ENCODE results near the gene DGCR2.

DNA sequence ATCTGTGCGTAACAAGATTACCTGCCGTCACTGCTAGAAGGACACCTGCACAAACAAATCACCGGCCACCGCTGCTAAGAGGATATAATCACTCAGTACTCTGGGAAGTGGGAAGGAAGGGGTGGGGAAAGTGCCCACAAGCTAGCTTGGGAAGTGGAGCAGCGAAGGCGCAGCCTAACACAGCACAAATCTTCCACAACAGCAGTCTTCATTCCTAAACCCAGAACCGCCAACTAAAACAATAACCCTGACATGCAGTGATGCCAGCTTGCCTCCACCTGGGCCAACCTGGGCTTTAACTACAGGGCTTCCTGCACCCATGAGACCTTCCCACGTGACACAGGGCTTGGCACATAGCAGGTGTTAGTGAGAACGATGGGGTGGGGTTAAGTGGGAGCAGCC, 5.1 kb downstream of the DGCR2 start:
- no peak for TF ChIP-seq EZH2 (IDR thresholded peaks at IDR 0.05)
- TF ChIP-seq, protein P1, sequence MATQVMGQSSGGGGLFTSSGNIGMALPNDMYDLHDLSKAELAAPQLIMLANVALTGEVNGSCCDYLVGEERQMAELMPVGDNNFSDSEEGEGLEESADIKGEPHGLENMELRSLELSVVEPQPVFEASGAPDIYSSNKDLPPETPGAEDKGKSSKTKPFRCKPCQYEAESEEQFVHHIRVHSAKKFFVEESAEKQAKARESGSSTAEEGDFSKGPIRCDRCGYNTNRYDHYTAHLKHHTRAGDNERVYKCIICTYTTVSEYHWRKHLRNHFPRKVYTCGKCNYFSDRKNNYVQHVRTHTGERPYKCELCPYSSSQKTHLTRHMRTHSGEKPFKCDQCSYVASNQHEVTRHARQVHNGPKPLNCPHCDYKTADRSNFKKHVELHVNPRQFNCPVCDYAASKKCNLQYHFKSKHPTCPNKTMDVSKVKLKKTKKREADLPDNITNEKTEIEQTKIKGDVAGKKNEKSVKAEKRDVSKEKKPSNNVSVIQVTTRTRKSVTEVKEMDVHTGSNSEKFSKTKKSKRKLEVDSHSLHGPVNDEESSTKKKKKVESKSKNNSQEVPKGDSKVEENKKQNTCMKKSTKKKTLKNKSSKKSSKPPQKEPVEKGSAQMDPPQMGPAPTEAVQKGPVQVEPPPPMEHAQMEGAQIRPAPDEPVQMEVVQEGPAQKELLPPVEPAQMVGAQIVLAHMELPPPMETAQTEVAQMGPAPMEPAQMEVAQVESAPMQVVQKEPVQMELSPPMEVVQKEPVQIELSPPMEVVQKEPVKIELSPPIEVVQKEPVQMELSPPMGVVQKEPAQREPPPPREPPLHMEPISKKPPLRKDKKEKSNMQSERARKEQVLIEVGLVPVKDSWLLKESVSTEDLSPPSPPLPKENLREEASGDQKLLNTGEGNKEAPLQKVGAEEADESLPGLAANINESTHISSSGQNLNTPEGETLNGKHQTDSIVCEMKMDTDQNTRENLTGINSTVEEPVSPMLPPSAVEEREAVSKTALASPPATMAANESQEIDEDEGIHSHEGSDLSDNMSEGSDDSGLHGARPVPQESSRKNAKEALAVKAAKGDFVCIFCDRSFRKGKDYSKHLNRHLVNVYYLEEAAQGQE (IDR thresholded peaks at IDR 0.05; ENCODE audit: low read depth), result no peak
- no peak for TF ChIP-seq CEBPB (IDR thresholded peaks at IDR 0.05; ENCODE audit: low read depth)
- TF ChIP-seq, protein P2, sequence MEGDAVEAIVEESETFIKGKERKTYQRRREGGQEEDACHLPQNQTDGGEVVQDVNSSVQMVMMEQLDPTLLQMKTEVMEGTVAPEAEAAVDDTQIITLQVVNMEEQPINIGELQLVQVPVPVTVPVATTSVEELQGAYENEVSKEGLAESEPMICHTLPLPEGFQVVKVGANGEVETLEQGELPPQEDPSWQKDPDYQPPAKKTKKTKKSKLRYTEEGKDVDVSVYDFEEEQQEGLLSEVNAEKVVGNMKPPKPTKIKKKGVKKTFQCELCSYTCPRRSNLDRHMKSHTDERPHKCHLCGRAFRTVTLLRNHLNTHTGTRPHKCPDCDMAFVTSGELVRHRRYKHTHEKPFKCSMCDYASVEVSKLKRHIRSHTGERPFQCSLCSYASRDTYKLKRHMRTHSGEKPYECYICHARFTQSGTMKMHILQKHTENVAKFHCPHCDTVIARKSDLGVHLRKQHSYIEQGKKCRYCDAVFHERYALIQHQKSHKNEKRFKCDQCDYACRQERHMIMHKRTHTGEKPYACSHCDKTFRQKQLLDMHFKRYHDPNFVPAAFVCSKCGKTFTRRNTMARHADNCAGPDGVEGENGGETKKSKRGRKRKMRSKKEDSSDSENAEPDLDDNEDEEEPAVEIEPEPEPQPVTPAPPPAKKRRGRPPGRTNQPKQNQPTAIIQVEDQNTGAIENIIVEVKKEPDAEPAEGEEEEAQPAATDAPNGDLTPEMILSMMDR (IDR thresholded peaks at IDR 0.05 in 2 of 3, conservative IDR thresholded peaks at IDR 0.05 in 1 of 3; ENCODE audit: borderline replicate concordance in 1 of 3, insufficient read depth in 1 of 3, low read depth in 2 of 3, low read length in 2 of 3), result no peak
- no peak for TF ChIP-seq EGR1 (IDR thresholded peaks at IDR 0.05; ENCODE audit: low read depth)
- TF ChIP-seq POLR2A (IDR thresholded peaks at IDR 0.05; ENCODE audit: borderline replicate concordance, extremely low read depth, insufficient read depth, insufficient read length), result no peak
- TF ChIP-seq, protein P3, sequence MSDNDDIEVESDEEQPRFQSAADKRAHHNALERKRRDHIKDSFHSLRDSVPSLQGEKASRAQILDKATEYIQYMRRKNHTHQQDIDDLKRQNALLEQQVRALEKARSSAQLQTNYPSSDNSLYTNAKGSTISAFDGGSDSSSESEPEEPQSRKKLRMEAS (IDR thresholded peaks at IDR 0.05), result no peak
- TF ChIP-seq POLR2AphosphoS5 (IDR thresholded peaks at IDR 0.05; ENCODE audit: low read depth, low read length), result no peak
- no peak for TF ChIP-seq RAD21 (IDR thresholded peaks at IDR 0.05; ENCODE audit: low read depth)
- no peak for TF ChIP-seq JUND (IDR thresholded peaks at IDR 0.05)
- TF ChIP-seq, protein P4, sequence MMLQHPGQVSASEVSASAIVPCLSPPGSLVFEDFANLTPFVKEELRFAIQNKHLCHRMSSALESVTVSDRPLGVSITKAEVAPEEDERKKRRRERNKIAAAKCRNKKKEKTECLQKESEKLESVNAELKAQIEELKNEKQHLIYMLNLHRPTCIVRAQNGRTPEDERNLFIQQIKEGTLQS (IDR thresholded peaks at IDR 0.05), result no peak
- TF ChIP-seq SIN3A (IDR thresholded peaks at IDR 0.05; ENCODE audit: low read depth), result no peak
- no peak for TF ChIP-seq YY1 (IDR thresholded peaks at IDR 0.05; ENCODE audit: extremely low read depth, insufficient replicate concordance, low read depth, low read length)
- no peak for TF ChIP-seq ZNF274 (IDR thresholded peaks at IDR 0.05; ENCODE audit: low read depth, low read length)
